Effector CD8-positive, alpha-beta T cell (primary cell): ENCODE data around the gene HDGFL2.

ENCODE experiments used
- DNase-seq: peaks from one replicate; lab custom pipeline; 2025; lab: John Stamatoyannopoulos, UW

HDGFL2 gene

GRCh38 chr19:4499318-4499717 lies 27.2 kb downstream of the HDGFL2 start:
- DNase-seq, result no peak

GRCh38 chr19:4499855-4500254 lies 27.8 kb downstream of the HDGFL2 start:
- no peak for DNase-seq

GRCh38 chr19:4500841-4501591 lies 28.9 kb downstream of the HDGFL2 start:
- no peak for DNase-seq

- no peak for DNase-seq
Observed at GRCh38 chr19:4501691-4502090, 29.6 kb downstream of the HDGFL2 start.

- DNase-seq, result no peak
Observed at GRCh38 chr19:4502282-4503131, 30.4 kb downstream of the HDGFL2 start.

- no peak for DNase-seq
Observed at GRCh38 chr19:4503132-4503824, 31.2 kb downstream of the HDGFL2 start.

GRCh38 chr19:4503825-4504170 lies 31.7 kb downstream of the HDGFL2 start:
- DNase-seq, result no peak

GRCh38 chr19:4504297-4504701 lies 32.2 kb downstream of the HDGFL2 start:
- DNase-seq, result no peak

- no peak for DNase-seq
Observed at GRCh38 chr19:4504891-4505569, 32.9 kb downstream of the HDGFL2 start.

GRCh38 chr19:4505570-4506448 lies 33.7 kb downstream of the HDGFL2 start:
- no peak for DNase-seq

- DNase-seq, result no peak
Observed at GRCh38 chr19:4506449-4507149, 34.5 kb downstream of the HDGFL2 start.

- DNase-seq, result no peak
Observed at GRCh38 chr19:4507150-4507452, 35.0 kb downstream of the HDGFL2 start.

GRCh38 chr19:4507804-4508203 lies 35.7 kb downstream of the HDGFL2 start:
- no peak for DNase-seq

GRCh38 chr19:4508698-4509097 lies 36.6 kb downstream of the HDGFL2 start:
- no peak for DNase-seq

- DNase-seq, result no peak
Observed at GRCh38 chr19:4510435-4511255, 38.5 kb downstream of the HDGFL2 start.

GRCh38 chr19:4511300-4512054 lies 39.4 kb downstream of the HDGFL2 start:
- no peak for DNase-seq

- no peak for DNase-seq
Observed at GRCh38 chr19:4512070-4512469, 40.0 kb downstream of the HDGFL2 start.

- DNase-seq, result no peak
Observed at GRCh38 chr19:4513248-4513647, 41.2 kb downstream of the HDGFL2 start.

- DNase-seq, result no peak
Observed at GRCh38 chr19:4515732-4516131, 43.6 kb downstream of the HDGFL2 start.
